NCI-H1694 (cell line): ENCODE results near the gene YARS1.
"Not testable (repeated sequence)": the region's sequence is repeated elsewhere in the genome, so short reads cannot be mapped to it uniquely, and the experiment has no call there.

ENCODE experiments used
- DNase-seq: peaks from one replicate; lab custom pipeline; 2025; lab: John Stamatoyannopoulos, UW

The YARS1 gene

GRCh38 chr1:32816676-32817158 is 441 bp downstream of the YARS1 start:
- DNase-seq: no peak

- no peak for DNase-seq
These were observed 3.0 kb downstream of the YARS1 start for GRCh38 chr1:32813941-32814739.

GRCh38 chr1:32811917-32812316 is 5.2 kb downstream of the YARS1 start:
- no peak for DNase-seq

- DNase-seq: no peak
These were observed 5.9 kb downstream of the YARS1 start for GRCh38 chr1:32811265-32811664.

- no peak for DNase-seq
These were observed 6.8 kb downstream of the YARS1 start for GRCh38 chr1:32810358-32810757.

- DNase-seq: no peak
These were observed 8.6 kb downstream of the YARS1 start for GRCh38 chr1:32808580-32808979.

- DNase-seq: no peak
These were observed 10.1 kb downstream of the YARS1 start for GRCh38 chr1:32806910-32807523.

- DNase-seq: no peak
These were observed 10.9 kb downstream of the YARS1 start for GRCh38 chr1:32806290-32806689.

- DNase-seq: not testable (repeated sequence)
These were observed 12.7 kb downstream of the YARS1 start for GRCh38 chr1:32804460-32804859.

GRCh38 chr1:32801096-32801715 is 16.0 kb downstream of the YARS1 start:
- DNase-seq: no peak

GRCh38 chr1:32798679-32799416 is 18.3 kb downstream of the YARS1 start:
- DNase-seq: no peak

GRCh38 chr1:32798191-32798590 is 19.0 kb downstream of the YARS1 start:
- DNase-seq: no peak

- no peak for DNase-seq
These were observed 19.7 kb downstream of the YARS1 start for GRCh38 chr1:32797456-32797855.

- not testable (repeated sequence) for DNase-seq
These were observed 21.4 kb downstream of the YARS1 start for GRCh38 chr1:32795763-32796162.

GRCh38 chr1:32791881-32792280 is 25.3 kb downstream of the YARS1 start:
- DNase-seq: no peak

GRCh38 chr1:32789356-32789755 is 27.8 kb downstream of the YARS1 start:
- DNase-seq: not testable (repeated sequence)

GRCh38 chr1:32786856-32787255 is 30.3 kb downstream of the YARS1 start:
- DNase-seq: no peak

- DNase-seq: no peak
These were observed 32.3 kb downstream of the YARS1 start for GRCh38 chr1:32784817-32785216.

- no peak for DNase-seq
These were observed 33.3 kb downstream of the YARS1 start for GRCh38 chr1:32783851-32784250.

- no peak for DNase-seq
These were observed 35.1 kb downstream of the YARS1 start for GRCh38 chr1:32782086-32782485.

- DNase-seq: no peak
These were observed 36.4 kb downstream of the YARS1 start for GRCh38 chr1:32780628-32781234.

- no peak for DNase-seq
These were observed 37.2 kb downstream of the YARS1 start for GRCh38 chr1:32780005-32780404.
